Suppressor macrophage treated with lipopolysaccharide for 1 hour (primary cell): ENCODE results near the gene SLC35D2.
"Not testable (repeated sequence)": the region's sequence is repeated elsewhere in the genome, so short reads cannot be mapped to it uniquely, and the experiment has no call there.

Experiments
- DNase-seq, 3 donors: peaks; one replicate each; pipeline ENCODE4 v3.0.0-alpha.2; 2020 to 2022

Gene SLC35D2

GRCh38 chr9:96399325-96399633, 15.8 kb upstream of the SLC35D2 start:
- DNase-seq: no peak

GRCh38 chr9:96398582-96399324, 15.2 kb upstream of the SLC35D2 start:
- DNase-seq: no peak

- DNase-seq: no peak
Observed at GRCh38 chr9:96395964-96396363, 12.5 kb upstream of the SLC35D2 start.

GRCh38 chr9:96394832-96395496, 11.5 kb upstream of the SLC35D2 start:
- no peak for DNase-seq

GRCh38 chr9:96392263-96392662, 8.8 kb upstream of the SLC35D2 start:
- no peak for DNase-seq

- DNase-seq: no peak
Observed at GRCh38 chr9:96391021-96391765, 7.7 kb upstream of the SLC35D2 start.

- no peak for DNase-seq
Observed at GRCh38 chr9:96388144-96388543, 4.6 kb upstream of the SLC35D2 start.

GRCh38 chr9:96386157-96386556, 2.6 kb upstream of the SLC35D2 start:
- no peak for DNase-seq

GRCh38 chr9:96382839-96383164, 709 bp downstream of the SLC35D2 start:
- no peak for DNase-seq

- DNase-seq: peak; percentile 32 to 46 (median 39)
Observed at GRCh38 chr9:96382175-96382574, 1.3 kb downstream of the SLC35D2 start.

GRCh38 chr9:96381696-96382095, 1.8 kb downstream of the SLC35D2 start:
- no peak for DNase-seq

- DNase-seq: no peak
Observed at GRCh38 chr9:96381125-96381524, 2.4 kb downstream of the SLC35D2 start.

GRCh38 chr9:96379461-96379860, 4.0 kb downstream of the SLC35D2 start:
- no peak for DNase-seq

GRCh38 chr9:96378187-96378586, 5.3 kb downstream of the SLC35D2 start:
- no peak for DNase-seq

GRCh38 chr9:96376891-96377874, 6.3 kb downstream of the SLC35D2 start:
- no peak for DNase-seq

- DNase-seq: not testable (repeated sequence)
Observed at GRCh38 chr9:96375507-96375906, 8.0 kb downstream of the SLC35D2 start.

GRCh38 chr9:96367943-96368342, 15.6 kb downstream of the SLC35D2 start:
- no peak for DNase-seq

- DNase-seq: no peak
Observed at GRCh38 chr9:96363175-96363967, 20.1 kb downstream of the SLC35D2 start.

- not testable (repeated sequence) for DNase-seq
Observed at GRCh38 chr9:96362119-96362518, 21.4 kb downstream of the SLC35D2 start.

GRCh38 chr9:96361668-96362067, 21.8 kb downstream of the SLC35D2 start:
- DNase-seq: no peak

- no peak for DNase-seq
Observed at GRCh38 chr9:96360976-96361375, 22.5 kb downstream of the SLC35D2 start.

- not testable (repeated sequence) for DNase-seq
Observed at GRCh38 chr9:96360523-96360922, 23.0 kb downstream of the SLC35D2 start.
